CD4-positive, alpha-beta T cell treated with Interleukin-2 at 100 ng/mL for 4 hours (primary cell): ENCODE data around the gene ABI3BP.

ENCODE experiments used
- DNase-seq: peaks from one replicate; pipeline ENCODE4 v3.0.0-alpha.2; 2020; ENCODE audit warnings: low spot score

The ABI3BP gene

DNA sequence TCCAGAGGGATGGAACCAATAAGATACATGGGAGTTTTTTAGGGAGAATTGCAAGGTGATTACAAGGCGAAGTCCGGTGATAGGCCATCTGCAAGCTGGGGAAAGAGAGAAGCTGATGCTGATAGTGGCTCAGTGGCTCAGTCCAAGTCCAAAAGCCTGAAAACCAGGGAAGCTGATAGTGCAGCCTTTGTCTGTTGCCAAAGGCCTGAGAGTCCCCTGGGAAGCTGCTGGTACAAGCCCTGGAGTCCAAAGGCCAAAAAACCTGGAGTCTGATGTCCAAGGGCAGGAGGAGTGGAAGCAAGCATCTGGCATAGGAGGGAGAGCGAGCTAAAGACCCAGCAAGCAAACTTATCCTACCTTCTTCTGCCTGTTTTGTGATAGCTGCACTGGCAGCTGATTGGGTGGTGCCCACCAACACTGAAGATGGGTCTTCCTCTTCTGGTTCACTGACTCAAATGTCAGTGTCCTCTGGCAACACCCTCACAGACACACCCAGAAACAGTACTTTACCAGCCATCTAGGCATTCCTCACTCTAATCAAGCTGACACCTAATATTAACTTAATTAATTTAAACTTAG is 267.2 kb downstream of the ABI3BP start:
- no peak for DNase-seq

DNA sequence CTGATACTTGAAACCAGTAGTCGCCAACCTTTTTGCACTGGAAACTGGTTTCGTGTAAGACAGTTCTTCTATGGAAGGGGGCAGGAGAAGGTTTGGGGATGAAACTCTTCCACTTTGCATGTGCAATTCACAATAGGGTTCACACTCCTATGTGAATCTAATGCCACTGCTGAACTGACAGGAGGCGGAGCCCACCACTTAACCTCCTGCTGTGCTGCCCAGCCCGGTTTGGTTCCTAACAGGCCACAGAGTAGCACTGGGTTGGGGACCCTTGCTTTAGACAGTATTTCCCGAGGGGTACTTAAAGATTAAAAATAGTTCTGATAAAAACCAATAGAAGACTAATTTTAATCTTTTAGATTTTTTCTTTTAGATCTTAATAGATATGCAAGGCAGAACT is 272.8 kb downstream of the ABI3BP start:
- no peak for DNase-seq

DNA sequence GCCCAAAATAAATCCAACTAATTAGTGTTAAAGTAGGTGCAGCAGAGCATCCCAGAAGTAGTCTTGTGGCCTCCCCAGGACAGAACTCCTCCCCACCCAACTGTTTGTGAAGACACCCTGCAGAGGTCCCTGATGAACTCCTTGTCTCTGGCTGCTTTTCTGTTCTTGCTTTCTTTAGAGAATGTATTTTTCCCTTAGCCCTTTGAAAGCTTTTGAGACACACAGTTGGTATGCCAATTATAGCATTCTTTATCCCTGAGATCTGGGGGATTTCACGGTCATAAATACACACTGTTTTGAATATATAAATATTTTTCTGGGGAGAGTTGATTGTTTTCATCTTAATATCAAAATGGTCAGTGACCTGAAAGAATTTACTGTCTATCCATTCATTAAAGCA is 274.1 kb downstream of the ABI3BP start:
- DNase-seq = no peak

GRCh38 chr3:100717637-100718487 is 275.4 kb downstream of the ABI3BP start:
- no peak for DNase-seq

- DNase-seq = no peak
Measured at GRCh38 chr3:100717063-100717462, 276.2 kb downstream of the ABI3BP start.

DNA sequence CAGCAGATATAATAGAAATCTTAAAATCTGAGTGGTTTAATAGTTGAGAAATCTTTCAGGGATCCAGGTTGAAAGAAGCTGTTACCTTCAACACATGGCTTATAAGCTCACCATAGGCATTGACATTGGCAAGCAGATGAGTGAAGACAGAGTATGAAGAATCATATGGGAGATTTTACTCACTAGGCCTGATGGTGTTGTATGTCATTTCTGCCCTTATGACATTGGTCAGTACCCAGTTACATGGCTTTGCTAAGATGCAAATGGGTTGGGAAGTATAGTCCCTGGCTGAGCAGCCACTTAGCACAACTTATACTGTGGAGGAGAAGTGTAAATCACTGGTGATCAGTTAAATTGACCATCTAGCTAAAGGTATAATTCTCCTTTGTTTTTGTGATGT is 278.0 kb downstream of the ABI3BP start:
- DNase-seq = no peak

DNA sequence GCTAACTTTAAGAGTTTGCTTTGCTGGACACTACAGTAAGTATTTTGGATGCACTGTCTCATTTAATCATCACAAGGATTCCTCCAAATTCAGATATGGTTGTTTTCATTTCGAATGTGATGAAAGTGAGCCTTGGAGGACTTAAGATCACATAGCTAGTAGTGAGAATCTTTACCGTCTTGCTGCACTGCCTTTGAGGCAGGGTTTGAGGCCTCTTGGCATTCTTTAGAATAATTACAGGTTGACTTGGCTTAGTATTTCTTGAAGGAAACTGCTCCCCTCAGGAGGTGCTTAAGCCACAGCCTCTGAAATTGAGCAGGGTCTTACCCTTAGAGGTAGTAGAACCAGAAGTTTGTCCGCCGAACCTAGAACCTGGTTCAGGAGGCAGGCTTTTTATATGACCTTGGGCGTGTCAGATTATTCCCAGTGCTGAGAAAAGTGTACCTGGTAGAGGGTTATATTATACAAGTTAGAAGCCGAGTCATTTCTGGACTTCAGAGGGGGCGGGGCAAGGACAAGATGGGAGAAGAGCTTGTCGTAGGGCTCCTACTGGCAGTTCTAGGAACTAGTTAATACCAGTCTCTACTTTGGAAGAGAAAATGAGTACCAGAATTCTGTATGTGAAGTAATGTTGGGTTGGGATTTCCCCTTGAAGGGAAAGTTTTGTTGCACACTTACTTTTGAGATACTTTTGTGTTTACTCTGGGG is 282.8 kb downstream of the ABI3BP start:
- DNase-seq = peak; percentile 56

GRCh38 chr3:100709842-100710260 is 283.4 kb downstream of the ABI3BP start:
- DNase-seq = peak; percentile 22

DNA sequence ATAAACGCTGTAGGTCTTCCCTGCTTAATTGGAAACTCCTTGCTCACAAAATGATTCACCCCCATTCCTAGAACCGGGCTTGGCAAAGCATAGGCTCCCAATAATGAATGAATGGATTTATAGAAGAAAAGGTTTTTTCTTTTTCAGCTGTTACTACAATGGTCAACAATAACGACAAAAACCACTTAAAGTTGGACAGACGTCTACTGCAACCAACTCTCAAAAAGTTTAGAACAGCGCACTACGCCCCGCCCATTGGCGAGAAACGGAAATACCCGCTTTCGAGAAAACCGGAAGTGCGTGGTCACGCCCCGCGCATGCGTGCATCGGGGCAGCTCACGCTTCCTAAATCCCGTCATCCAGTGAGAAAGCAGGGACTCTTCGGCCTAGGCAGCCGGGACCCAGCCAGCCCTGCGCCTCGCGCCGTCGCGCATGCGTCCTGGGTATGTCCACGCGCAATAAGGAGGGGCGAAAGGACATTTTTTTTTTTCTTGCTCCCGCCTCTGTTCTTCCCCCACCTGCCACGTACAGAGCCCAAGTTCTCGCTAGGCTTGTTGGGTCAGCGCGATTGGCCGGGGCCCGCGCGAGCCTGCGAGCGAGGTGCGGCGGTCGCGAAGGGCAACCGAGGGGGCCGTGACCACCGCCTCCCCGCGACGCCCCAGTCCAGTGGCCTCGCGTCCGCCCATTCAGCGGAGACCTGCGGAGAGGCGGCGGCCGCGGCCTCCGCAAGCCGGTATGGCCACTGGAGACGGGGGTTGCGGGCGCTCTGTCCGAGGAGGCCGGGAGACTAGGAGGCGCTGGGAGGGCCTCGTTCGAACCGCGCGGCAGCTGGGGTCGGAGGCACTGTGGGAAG is 284.0 kb downstream of the ABI3BP start, which contains the start of gene TFG:
TFG (plus strand) TSS at position 506 of the 853 bp plus-strand sequence. CDS start 4,192 bp downstream, outside the sequence.
- peak; percentile 98 for DNase-seq

- DNase-seq = no peak
Measured at GRCh38 chr3:100708644-100708988, 284.6 kb downstream of the ABI3BP start.

DNA sequence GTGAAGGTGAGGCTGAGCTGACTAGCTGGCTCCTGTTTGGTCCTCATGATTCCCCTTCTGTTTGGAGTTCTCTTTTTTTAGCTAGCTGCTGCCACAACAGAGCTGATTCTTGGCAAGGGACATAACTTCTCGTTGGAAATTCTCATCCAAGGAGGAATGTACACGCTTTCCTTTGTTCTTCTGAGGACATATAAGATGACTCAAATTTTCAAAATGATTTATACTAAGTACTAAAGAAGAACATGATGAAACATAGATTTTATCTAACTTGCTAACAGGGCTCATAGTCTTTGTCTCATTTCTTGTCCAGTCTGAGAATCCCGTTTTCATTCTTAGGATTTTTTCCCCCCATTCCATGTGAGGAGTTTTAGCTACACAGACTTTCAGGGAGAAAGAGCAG is 286.9 kb downstream of the ABI3BP start:
- DNase-seq = no peak

GRCh38 chr3:100703865-100704264 is 289.4 kb downstream of the ABI3BP start:
- DNase-seq = no peak

- no peak for DNase-seq
Measured at GRCh38 chr3:100702980-100703345, 290.3 kb downstream of the ABI3BP start.

- no peak for DNase-seq
Measured at GRCh38 chr3:100702082-100702979, 290.9 kb downstream of the ABI3BP start.

GRCh38 chr3:100700708-100701107 is 292.5 kb downstream of the ABI3BP start:
- no peak for DNase-seq
